Activated T-cell treated with anti-CD3 and anti-CD28 coated beads, Interleukin-2, amount 50 U/mL, for 1 hour (primary cell): ENCODE results near the gene MANBA.
"Not testable (repeated sequence)": the region's sequence is repeated elsewhere in the genome, so short reads cannot be mapped to it uniquely, and the experiment has no call there.

Experiments used
- DNase-seq: peaks from one replicate; pipeline ENCODE4 v3.0.0-alpha.2; 2020

Gene MANBA

DNA sequence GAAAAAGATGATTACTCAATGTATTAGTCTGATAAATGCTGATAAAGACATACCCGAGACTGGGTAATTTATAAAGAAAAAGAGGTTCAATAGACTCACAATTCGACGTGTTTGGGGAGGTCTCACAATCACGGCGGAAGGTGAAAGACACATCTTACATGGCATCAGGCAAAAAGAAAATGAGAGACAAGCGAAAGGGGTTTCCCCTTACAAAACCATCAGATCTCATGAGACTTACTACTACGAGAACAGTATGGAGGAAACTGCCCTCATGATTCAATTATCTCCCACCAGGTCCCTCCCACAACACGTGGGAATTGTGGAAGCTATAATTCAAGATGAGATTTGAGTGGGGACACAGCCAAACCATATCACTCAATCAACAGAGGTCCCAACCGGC is 141.7 kb downstream of the MANBA start:
- not testable (repeated sequence) for DNase-seq

DNA sequence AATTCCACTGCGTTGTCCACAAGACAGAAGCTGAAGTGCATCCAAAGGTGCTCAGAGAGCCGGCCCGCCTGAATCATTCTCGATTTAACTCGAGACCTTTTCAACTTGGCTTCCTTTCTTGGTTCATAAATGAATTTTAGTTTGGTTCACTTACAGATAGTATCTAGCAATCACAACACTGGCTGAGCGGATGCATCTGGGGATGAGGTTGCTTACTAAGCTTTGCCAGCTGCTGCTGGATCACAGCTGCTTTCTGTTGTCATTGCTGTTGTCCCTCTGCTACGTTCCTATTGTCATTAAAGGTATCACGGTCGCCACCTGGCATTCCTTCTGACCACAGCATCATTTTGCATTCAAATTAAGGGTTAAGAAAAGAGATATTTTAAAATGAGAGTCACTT is 144.1 kb downstream of the MANBA start:
- no peak for DNase-seq

- DNase-seq = peak; percentile 46
Measured at GRCh38 chr4:102614801-102615200, 146.0 kb downstream of the MANBA start.

GRCh38 chr4:102612824-102613366 is 147.9 kb downstream of the MANBA start:
- no peak for DNase-seq

GRCh38 chr4:102612210-102612609 is 148.6 kb downstream of the MANBA start:
- no peak for DNase-seq

DNA sequence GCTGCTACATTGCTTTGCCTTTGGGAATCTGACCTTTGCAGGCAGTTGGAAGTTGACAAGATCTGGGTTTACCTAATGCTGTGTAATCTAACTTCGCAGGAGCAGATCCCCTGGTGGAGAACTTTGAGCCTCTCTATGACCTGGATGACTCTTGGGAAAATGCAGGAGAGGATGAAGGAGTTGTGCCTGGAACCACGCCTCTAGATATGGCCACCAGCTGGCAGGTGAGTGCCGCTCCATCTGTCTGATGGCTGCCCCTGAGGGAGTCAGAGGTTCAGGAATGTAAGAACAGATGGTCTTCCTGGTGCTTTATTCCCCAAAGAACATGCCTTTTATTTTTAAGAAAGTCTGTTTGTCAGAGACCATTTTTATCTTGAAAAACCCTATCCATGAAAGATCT is 150.3 kb downstream of the MANBA start:
- no peak for DNase-seq

GRCh38 chr4:102610007-102610406 is 150.8 kb downstream of the MANBA start:
- DNase-seq = no peak

DNA sequence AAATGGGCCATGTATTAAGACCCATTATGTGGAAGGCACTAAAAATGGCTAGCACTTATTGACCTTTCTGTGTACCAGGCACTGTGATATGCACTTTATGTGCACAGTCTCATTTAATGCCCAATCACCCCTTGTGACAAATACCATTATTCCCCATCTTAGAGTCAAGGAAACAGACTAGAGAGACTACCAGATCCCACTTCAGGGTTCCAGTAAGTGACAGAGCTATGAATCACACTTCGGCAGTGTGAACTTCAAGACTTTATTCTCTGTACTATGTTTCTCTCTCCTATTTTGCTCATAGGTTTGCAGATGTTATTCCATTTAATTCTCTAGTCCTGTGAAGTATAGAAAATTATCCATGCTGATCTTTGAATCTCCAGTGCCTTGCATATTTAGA is 152.6 kb downstream of the MANBA start:
- no peak for DNase-seq

DNA sequence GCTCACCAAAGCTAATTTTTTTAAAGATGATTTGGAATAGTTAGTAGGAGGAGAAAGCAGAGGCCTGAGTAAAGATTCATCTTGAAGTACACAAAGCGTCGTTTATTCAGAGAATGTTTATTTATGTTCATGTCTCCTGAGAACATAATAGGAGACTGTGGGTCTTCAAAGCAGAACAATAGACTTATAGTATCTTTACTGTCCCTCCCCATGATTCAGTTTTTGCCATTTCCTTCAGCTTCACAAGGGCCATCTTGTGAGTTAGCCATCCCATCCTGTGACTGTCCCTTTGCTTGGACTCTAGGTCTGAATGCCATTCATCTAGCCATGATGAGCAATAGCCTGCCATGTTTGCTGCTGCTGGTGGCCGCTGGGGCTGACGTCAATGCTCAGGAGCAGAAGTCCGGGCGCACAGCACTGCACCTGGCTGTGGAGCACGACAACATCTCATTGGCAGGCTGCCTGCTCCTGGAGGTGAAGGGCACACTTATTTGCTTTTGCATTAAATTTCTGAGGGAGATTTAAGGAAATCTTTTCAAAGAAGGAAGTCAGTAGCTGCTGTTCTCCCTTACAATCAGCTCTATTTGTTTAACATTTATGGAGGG is 153.8 kb downstream of the MANBA start:
- no peak for DNase-seq

- no peak for DNase-seq
Measured at GRCh38 chr4:102606261-102606660, 154.5 kb downstream of the MANBA start.

GRCh38 chr4:102604222-102604940 is 156.4 kb downstream of the MANBA start:
- no peak for DNase-seq

- DNase-seq = no peak
Measured at GRCh38 chr4:102601586-102602227, 159.1 kb downstream of the MANBA start.

DNA sequence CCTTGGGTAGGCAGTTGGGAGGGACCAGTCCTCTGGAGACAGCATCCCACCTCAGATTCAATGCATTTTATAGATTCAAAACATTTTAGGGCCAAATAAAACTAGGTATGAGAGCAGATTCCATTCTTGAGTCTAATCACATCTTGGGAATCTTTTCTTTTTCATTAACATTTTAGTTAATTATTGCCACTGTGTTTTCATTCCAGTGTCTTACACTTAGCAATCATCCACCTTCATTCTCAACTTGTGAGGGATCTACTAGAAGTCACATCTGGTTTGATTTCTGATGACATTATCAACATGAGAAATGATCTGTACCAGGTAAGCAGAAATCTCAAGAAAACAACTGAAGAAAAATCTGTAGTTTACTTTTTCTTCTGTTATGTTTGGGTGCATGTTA is 160.1 kb downstream of the MANBA start:
- no peak for DNase-seq

- no peak for DNase-seq
Measured at GRCh38 chr4:102599886-102600285, 160.9 kb downstream of the MANBA start.

DNA sequence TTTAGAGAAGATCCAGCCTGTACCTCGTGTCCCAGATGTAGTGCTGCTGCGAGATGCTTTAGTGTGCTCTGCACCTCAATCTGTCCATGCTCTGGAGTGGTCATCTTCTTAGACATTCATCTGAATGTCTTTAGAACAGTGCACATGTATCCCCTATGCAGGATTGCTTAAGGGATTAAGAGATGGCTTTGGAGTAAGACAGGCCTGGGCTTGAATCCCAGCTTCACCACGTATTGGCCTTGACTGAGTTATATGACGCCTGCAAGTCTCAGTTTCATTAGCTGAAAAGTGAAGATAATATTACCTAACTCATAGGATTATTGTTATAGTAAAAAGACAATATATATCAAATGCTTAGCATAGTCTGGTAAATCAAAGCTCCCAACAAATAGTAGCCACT is 161.3 kb downstream of the MANBA start:
- DNase-seq = no peak

DNA sequence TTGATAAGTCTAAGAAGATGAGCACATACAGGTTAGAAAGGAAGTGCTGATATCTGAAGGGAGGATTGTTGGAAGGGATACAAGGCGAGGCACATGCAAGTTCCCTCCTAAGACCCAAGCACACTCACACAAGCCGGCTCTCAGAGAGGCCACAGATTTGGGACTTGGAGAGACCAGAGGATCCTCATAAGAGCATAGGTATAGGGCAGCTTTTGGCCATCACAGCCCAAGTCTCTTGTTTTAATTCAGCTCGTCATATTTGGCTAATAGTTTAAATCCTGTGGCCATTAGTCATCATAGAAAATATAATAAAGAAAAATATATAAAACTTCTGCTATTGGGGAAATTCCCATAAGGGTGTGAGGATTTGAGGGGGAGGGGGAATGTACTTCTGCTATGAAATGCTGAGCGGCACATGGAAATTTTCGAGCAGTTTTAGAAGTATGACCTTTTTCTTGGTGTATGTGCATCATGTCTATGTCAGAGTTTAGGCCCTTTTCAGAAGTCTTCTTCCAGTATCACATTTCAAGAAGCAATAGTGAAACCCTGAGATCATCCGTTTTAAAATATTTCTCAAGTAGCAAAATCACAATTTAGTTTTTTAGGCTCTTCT is 161.9 kb downstream of the MANBA start:
- DNase-seq = no peak

DNA sequence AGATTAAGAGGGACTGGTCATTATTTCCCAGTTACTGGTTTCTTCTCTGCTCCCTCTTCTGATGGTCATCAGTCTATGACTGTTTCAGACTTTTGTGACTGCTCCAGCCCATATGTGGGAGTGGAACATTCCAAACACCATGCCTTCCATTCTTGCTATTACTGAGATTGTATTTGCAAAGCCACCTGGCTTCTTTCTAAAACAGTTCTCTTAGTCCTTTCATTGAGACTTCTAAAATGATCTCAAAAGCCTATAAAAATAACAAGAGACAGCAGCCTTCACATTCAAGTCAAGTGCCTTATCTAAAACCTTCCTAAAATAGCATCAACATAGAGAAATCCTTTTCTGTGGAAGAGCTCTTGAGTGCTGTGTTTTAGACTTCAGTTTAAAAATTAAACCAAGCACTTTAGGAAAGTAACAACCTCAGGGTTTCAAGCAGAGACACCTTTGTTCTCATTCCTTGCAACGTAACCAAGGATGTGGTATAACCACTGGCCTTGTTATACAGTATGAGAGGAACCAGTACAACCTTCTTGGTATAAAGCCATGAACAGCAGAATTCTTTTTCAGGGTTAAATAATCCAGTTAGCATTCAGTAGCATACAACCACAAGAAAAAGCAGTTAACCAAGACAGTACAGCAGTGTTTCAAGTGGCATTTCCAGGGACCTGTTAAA is 162.5 kb downstream of the MANBA start:
- DNase-seq = no peak

GRCh38 chr4:102596532-102596931 is 164.2 kb downstream of the MANBA start:
- DNase-seq = no peak

DNA sequence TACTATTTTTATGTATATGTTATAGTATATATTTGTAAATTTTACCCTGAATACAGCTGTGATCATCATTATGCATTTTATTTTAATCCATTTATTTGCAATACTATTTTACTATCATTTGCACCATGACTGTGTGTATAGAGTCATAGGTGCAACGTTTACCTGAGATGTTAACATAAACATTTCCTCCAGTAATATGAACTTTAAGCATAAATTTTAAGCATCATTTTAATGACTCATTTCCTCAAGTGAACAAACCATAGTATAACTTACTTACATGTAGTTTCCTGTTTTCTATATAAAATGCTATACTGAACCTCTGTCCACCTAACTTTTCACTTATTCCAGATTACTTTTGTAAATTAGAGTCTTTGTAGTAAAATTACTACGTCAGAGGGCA is 166.8 kb downstream of the MANBA start:
- DNase-seq = no peak

- no peak for DNase-seq
Measured at GRCh38 chr4:102593147-102593546, 167.6 kb downstream of the MANBA start.

- DNase-seq = no peak
Measured at GRCh38 chr4:102592256-102592655, 168.5 kb downstream of the MANBA start.

DNA sequence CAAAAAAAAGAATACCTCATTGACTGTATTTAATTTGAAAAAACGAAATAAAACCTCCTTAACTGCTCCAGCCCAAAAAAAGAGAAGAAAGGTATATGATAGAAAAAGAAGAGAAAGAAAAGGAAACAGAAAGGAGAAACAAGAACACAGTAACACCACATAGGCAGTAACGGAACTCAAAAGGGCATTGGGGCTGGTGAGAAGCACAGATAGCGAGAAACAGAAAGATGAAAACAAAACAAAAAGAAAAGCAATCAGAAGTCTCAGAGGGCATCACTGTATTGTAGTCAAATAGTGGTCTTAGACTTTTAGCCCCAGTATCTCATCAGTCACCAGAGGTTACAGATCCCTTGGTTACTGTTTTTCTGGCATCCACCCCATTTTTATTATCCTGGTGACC is 171.0 kb downstream of the MANBA start:
- no peak for DNase-seq

- DNase-seq = peak; percentile 55
Measured at GRCh38 chr4:102586644-102587021, 174.1 kb downstream of the MANBA start.
